DND-41 (cell line): Measurements from ENCODE around the gene KCNAB2.

ENCODE experiments used
- ATAC-seq: fragments of 200-7000 bp; cut with Tn5 transposase; 3 replicates; pipeline ENCODE4 v1.9.1; 2021; ENCODE audit warnings: low read depth; ENCODE audit not compliant: insufficient read depth
- DNase-seq: peaks from one replicate; pipeline ENCODE4 v3.0.0-alpha.2; 2020
- H2AFZ ChIP-seq: 2 replicates; pipeline ENCODE4 v1.6.0; 2012; ENCODE audit warnings: low read depth, low read length
- H3K27ac ChIP-seq: 2 replicates; pipeline ENCODE4 v1.5.1; 2012; ENCODE audit warnings: low read length, inconsistent platforms
- H3K27me3 ChIP-seq: fragments of 200-600 bp; sonication (generic); 2 replicates; pipeline ENCODE4 v1.6.0; 2012; ENCODE audit warnings: low read length, mild to moderate bottlenecking, inconsistent platforms; ENCODE audit not compliant: insufficient read depth, poor library complexity
- H3K36me3 ChIP-seq: 2 replicates; pipeline ENCODE4 v1.5.1; 2012; ENCODE audit warnings: low read length, inconsistent platforms; ENCODE audit not compliant: insufficient read depth
- H3K4me1 ChIP-seq: 2 replicates; pipeline ENCODE4 v1.5.1; 2012; ENCODE audit warnings: mild to moderate bottlenecking, low read length; ENCODE audit not compliant: insufficient read depth
- H3K4me2 ChIP-seq: 2 replicates; pipeline ENCODE4 v1.6.0; 2012; ENCODE audit warnings: mild to moderate bottlenecking, moderate library complexity, low read length, inconsistent platforms; ENCODE audit not compliant: insufficient read depth
- H3K4me3 ChIP-seq, 2 experiments: fragments of 200-600 bp in 1 of 2; shearing (Covaris generic) in 1 of 2; 2 replicates each; pipeline ENCODE4 v1.5.1; 2012 to 2016; ENCODE audit warnings: inconsistent platforms in 2 of 2, low read length in 2 of 2, mild to moderate bottlenecking in 2 of 2, low read depth in 1 of 2, moderate library complexity in 1 of 2
- H3K79me2 ChIP-seq: 2 replicates; pipeline ENCODE4 v1.6.0; 2012; ENCODE audit warnings: low read length, inconsistent platforms; ENCODE audit not compliant: insufficient read depth
- H3K9ac ChIP-seq: 2 replicates; pipeline ENCODE4 v1.6.0; 2012; ENCODE audit warnings: low read depth, mild to moderate bottlenecking, inconsistent platforms, low read length, moderate library complexity
- H3K9me3 ChIP-seq: 2 replicates; pipeline ENCODE4 v1.5.1; 2012; ENCODE audit warnings: low read length, moderate library complexity, mild to moderate bottlenecking, inconsistent platforms; ENCODE audit not compliant: insufficient read depth, severe bottlenecking
- H4K20me1 ChIP-seq: 2 replicates; pipeline ENCODE4 v1.6.0; 2012; ENCODE audit warnings: low read length; ENCODE audit not compliant: insufficient read depth
- EZH2 ChIP-seq: IDR thresholded peaks from 3 replicates; pipeline ENCODE4 v1.6.1; 2012; ENCODE audit warnings: borderline replicate concordance, low read depth, mild to moderate bottlenecking, moderate library complexity, low read length, inconsistent platforms; ENCODE audit not compliant: severe bottlenecking
- TF ChIP-seq, protein P1 (sequence below): IDR thresholded peaks from 2 replicates; pipeline ENCODE4 v1.5.1; 2012; ENCODE audit warnings: borderline replicate concordance, low read length, moderate library complexity, mild to moderate bottlenecking; ENCODE audit not compliant: poor library complexity, severe bottlenecking; ENCODE audit errors: extremely low read depth

The KCNAB2 gene

DNA sequence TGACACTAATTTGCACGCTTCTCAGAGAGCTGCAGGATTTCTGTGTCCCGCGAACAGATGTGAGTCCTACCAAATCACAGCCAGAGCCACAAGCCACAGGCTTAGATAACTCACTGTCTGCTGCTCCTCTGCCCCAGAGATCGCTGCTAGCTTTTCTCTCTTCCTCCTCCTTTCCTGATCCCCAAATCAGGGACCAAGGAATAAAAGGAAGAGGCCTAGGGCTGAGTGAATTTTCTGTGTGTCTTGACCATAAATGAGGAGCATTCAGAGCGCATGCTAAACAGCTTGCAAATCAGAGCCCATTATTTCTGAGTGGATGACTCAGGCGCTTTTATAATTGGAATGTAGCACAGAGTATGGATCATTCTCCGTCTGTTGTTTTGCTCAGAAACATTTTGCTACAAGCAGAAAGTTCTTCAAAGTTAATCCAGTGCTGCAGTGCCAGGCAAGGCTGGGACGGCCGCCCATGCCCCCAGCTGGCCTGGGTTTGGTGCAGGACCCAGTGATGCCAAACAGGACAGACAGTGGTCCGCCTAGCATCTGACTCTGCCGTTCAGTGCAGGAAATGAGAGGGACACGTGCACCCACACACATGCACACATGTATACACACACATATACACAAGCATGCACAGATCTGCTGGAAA, 38.2 kb downstream of the KCNAB2 start:
- no peaks in the 10 kb centered on the region for H3K79me2 ChIP-seq
- no peak for ATAC-seq
- DNase-seq = no peak
- no peak overlapping the region for H3K9ac ChIP-seq
- H4K20me1 ChIP-seq = peaks cover 5% of the 10 kb centered on the region; the same call in 1 of the 2 replicates
- H3K27me3 ChIP-seq = no peaks in the 10 kb centered on the region
- no peak overlapping the region for H3K4me2 ChIP-seq
- H3K4me1 ChIP-seq = no peaks in the 10 kb centered on the region
- TF ChIP-seq EZH2 = no peak
- TF ChIP-seq, protein P1, sequence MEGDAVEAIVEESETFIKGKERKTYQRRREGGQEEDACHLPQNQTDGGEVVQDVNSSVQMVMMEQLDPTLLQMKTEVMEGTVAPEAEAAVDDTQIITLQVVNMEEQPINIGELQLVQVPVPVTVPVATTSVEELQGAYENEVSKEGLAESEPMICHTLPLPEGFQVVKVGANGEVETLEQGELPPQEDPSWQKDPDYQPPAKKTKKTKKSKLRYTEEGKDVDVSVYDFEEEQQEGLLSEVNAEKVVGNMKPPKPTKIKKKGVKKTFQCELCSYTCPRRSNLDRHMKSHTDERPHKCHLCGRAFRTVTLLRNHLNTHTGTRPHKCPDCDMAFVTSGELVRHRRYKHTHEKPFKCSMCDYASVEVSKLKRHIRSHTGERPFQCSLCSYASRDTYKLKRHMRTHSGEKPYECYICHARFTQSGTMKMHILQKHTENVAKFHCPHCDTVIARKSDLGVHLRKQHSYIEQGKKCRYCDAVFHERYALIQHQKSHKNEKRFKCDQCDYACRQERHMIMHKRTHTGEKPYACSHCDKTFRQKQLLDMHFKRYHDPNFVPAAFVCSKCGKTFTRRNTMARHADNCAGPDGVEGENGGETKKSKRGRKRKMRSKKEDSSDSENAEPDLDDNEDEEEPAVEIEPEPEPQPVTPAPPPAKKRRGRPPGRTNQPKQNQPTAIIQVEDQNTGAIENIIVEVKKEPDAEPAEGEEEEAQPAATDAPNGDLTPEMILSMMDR = no peak
- H2AFZ ChIP-seq = no peak overlapping the region
- no peak overlapping the region for H3K4me3 ChIP-seq
- H3K27ac ChIP-seq = no peak overlapping the region
- H3K9me3 ChIP-seq = no peaks in the 10 kb centered on the region
- H3K36me3 ChIP-seq = peaks cover 39% of the 10 kb centered on the region

DNA sequence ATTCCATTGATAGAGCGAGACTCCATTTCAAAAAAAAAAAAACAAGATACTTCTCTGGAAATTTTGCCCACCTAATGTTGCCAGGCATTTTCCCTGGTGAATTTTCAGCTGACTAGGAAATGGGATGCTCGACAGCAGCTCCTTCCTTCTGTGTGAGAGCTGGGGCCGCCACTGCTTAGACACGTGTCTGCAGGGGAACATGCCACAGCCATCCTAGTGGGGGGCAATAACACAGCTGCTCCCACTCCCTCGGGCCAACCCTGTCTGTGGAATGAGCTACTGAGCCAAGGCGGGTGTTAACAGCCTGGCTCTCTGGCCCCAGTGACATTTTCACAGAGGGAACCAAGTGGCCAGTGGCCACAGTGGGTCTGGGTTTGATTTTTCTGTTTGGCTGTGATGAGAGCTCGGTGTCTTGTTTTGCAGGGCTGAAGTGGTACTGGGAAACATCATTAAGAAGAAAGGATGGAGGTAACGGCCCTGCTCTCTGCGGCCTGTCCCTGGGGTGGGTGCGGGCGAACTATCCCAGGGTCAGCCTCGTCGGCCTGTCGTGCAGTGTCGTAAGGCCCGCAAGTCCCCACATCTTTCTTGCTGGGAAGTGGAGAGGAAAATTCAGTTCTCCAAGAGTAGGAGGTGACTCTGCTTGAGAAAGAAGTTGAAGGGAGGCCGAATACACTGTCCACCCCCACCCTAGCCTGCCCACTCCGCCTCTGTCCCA, 39.2 kb downstream of the KCNAB2 start:
- Histone ChIP-seq H3K79me2 (no peaks in the 10 kb centered on the region), H3K27ac (no peak overlapping the region), H3K4me2 (no peak overlapping the region), H3K4me1 (no peaks in the 10 kb centered on the region), H3K27me3 (no peaks in the 10 kb centered on the region), H3K9me3 (no peaks in the 10 kb centered on the region), H3K4me3 (no peak overlapping the region), H4K20me1 (peaks cover 5% of the 10 kb centered on the region; the same call in 1 of the 2 replicates), H3K9ac (no peak overlapping the region), H2AFZ (no peak overlapping the region), H3K36me3 (peaks cover 38% of the 10 kb centered on the region)
- TF ChIP-seq, protein P1 = no peak
- no peak for TF ChIP-seq EZH2
- no peak for ATAC-seq
- no peak for DNase-seq

DNA sequence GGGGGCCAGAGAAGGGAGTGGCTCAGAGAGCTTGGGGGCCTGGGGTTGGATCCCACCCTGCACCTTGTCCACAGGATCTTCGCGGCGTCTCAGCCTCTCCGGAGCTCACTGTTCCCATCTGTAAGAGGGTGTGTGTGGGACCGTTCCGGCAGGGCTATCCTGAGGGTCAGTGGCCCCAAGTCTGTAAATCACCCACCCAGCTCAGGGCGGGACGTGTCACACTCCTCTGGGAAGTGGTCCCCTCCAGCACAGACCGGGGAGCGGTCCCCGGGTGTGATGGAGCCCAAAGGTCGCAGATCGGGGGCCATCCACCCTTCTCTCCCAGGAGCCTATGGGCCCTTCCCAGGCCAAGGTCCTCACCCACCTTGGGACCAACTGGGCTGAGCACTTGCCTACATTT, 40.0 kb downstream of the KCNAB2 start:
- Histone ChIP-seq H4K20me1 (peaks cover 5% of the 10 kb centered on the region; the same call in 1 of the 2 replicates), H3K27ac (no peak overlapping the region), H3K79me2 (no peaks in the 10 kb centered on the region), H3K27me3 (no peaks in the 10 kb centered on the region), H3K36me3 (peaks cover 32% of the 10 kb centered on the region), H3K4me1 (no peaks in the 10 kb centered on the region), H3K9me3 (no peaks in the 10 kb centered on the region), H3K4me2 (no peak overlapping the region), H2AFZ (no peak overlapping the region), H3K4me3 (no peak overlapping the region), H3K9ac (no peak overlapping the region)
- ATAC-seq = no peak
- DNase-seq = no peak
- TF ChIP-seq, protein P1 = no peak
- no peak for TF ChIP-seq EZH2
